K562 (cell line): Measurements from ENCODE around the gene TGFBR3L. TPM values are rescaled to one million over a fixed set of nuclear protein-coding genes. Genes with fewer than 3 reads are reported as not detected.
A peak's percentile ranks its signal among the peaks of the same experiment; 100 is the strongest.
"Not testable (repeated sequence)": the region's sequence is repeated elsewhere in the genome, so short reads cannot be mapped to it uniquely, and the experiment has no call there.

ENCODE experiments used
- ATAC-seq: fragments of 200-7000 bp; cut with Tn5 transposase; 3 replicates; pipeline ENCODE4 v1.9.1; 2020; ENCODE audit warnings: moderate library complexity
- BruUV-seq: library from RNA; stranded (reverse); fragments of 400-500 nt; replicated peaks from 2 replicates; lab custom pipeline; 2021; lab: Mats Ljungman, UMichigan
- CTCF ChIA-PET: fragments of 300-600 bp; formaldehyde crosslinking; extraction: SDS; loops from one replicate; lab custom pipeline; 2021; ENCODE audit warnings: low intra/inter-chr PET ratio; lab: Yijun Ruan, JAX
- POLR2A ChIA-PET: fragments of 300-600, 350-650 bp; sonication (Branson Sonifier 250); formaldehyde crosslinking; extraction: SDS; loops from one replicate; lab custom pipeline; 2021; ENCODE audit warnings: antibody characterized with exemption, inconsistent platforms; lab: Yijun Ruan, JAX
- DNase-seq, 4 experiments: peaks; one replicate each; pipeline versions ENCODE4 v3.0.0 to v3.0.0-alpha.2; 2011 to 2018; ENCODE audit warnings: low spot score in 3 of 4, mixed read lengths in 3 of 4; ENCODE audit errors: extremely low read depth in 1 of 4
- FAIRE-seq: peaks from 2 replicates; lab custom pipeline; 2011; peaks lifted over from hg19 to GRCh38; lab: Jason Lieb, UNC
- H2AFZ ChIP-seq: 2 replicates; pipeline ENCODE4 v1.6.0; 2011; ENCODE audit warnings: low read depth, low read length, control low read depth, inconsistent platforms
- H3K27ac ChIP-seq: fragments of 200-600 bp; 3 replicates; pipeline ENCODE4 v1.8.0; 2011; ENCODE audit warnings: low read depth, mild to moderate bottlenecking, control low read depth, inconsistent platforms, low read length, moderate library complexity, mixed read lengths; ENCODE audit errors: extremely low read depth
- H3K27me3 ChIP-seq, 2 experiments: fragments of 300-600 bp in 1 of 2; 2 replicates in 1 of 2; 3 replicates in 1 of 2; pipeline versions ENCODE4 v1.6.0 to v1.8.0; 2011; ENCODE audit warnings: inconsistent platforms in 2 of 2, low read length in 2 of 2, mild to moderate bottlenecking in 1 of 2, mixed read lengths in 1 of 2, moderate library complexity in 1 of 2; ENCODE audit not compliant: control insufficient read depth in 2 of 2, insufficient read depth in 2 of 2
- H3K36me3 ChIP-seq: fragments of 300-600 bp; 3 replicates; pipeline ENCODE4 v1.8.0; 2011; ENCODE audit warnings: mild to moderate bottlenecking, low read length, inconsistent platforms; ENCODE audit not compliant: control insufficient read depth, insufficient read depth
- H3K4me1 ChIP-seq, 2 experiments: fragments of 200-600 bp in 1 of 2; replicated peaks in 1 of 2; 2 replicates in 1 of 2; 3 replicates in 1 of 2; pipeline versions ENCODE4 v1.5.1 to v1.8.0; 2011; ENCODE audit warnings: inconsistent platforms in 2 of 2, low read length in 2 of 2, mild to moderate bottlenecking in 1 of 2, mixed read lengths in 1 of 2, moderate library complexity in 1 of 2; ENCODE audit not compliant: control insufficient read depth in 2 of 2, insufficient read depth in 2 of 2
- H3K4me2 ChIP-seq: 2 replicates; pipeline ENCODE4 v1.6.1; 2011; ENCODE audit warnings: low read length, control low read depth, inconsistent platforms, mixed read lengths; ENCODE audit not compliant: insufficient read depth
- H3K4me3 ChIP-seq: fragments of 200-600 bp; sonication (generic), shearing (Covaris generic); 2 replicates; pipeline ENCODE4 v1.5.1; 2016; ENCODE audit warnings: control low read depth, inconsistent platforms
- H3K79me2 ChIP-seq: fragments of 200-600 bp; 3 replicates; pipeline ENCODE4 v1.8.0; 2011; ENCODE audit warnings: low read length, inconsistent platforms; ENCODE audit not compliant: control insufficient read depth, insufficient read depth
- H3K9ac ChIP-seq, 2 experiments: 2 replicates each; pipeline versions ENCODE4 v1.6.0 to v1.6.1; 2011; ENCODE audit warnings: low read depth in 2 of 2, low read length in 2 of 2, control low read depth in 1 of 2, inconsistent platforms in 1 of 2, mild to moderate bottlenecking in 1 of 2, mixed read lengths in 1 of 2; ENCODE audit not compliant: insufficient read depth in 1 of 2
- H3K9me1 ChIP-seq: one replicate; pipeline ENCODE4 v1.6.0; 2011; ENCODE audit warnings: inconsistent platforms, mild to moderate bottlenecking, low read length, moderate library complexity; ENCODE audit not compliant: control insufficient read depth, insufficient read depth
- H3K9me3 ChIP-seq: replicated peaks from 2 replicates; pipeline ENCODE4 v1.5.1; 2011; ENCODE audit warnings: low read depth, low read length, inconsistent platforms; ENCODE audit not compliant: control insufficient read depth, insufficient read depth
- H4K20me1 ChIP-seq: replicated peaks from 2 replicates; pipeline ENCODE4 v1.6.1; 2011; ENCODE audit warnings: low read length, inconsistent platforms, mixed read lengths; ENCODE audit not compliant: control insufficient read depth, insufficient read depth
- ARID1B ChIP-seq: fragments of 450-650 bp; IDR thresholded peaks from 2 replicates; pipeline ENCODE4 v1.6.1; 2016; ENCODE audit warnings: antibody characterized with exemption, mild to moderate bottlenecking, inconsistent platforms
- ATF3 ChIP-seq, 2 experiments: fragments of 450-650 bp in 1 of 2; sonication (generic) in 1 of 2; formaldehyde crosslinking in 1 of 2; IDR thresholded peaks in 1 of 2; conservative IDR thresholded peaks in 1 of 2; 2 replicates each; pipeline versions ENCODE4 v1.6.1 to v1.8.1; 2016 to 2023; ENCODE audit warnings: mild to moderate bottlenecking in 2 of 2, moderate library complexity in 2 of 2, inconsistent platforms in 1 of 2, missing genetic modification reagents in 1 of 2
- FOSL1 ChIP-seq: fragments of 200-800 bp; sonication (Bioruptor generic); conservative IDR thresholded peaks from 2 replicates; pipeline ENCODE4 v1.6.1; 2016; ENCODE audit warnings: missing genetic modification characterization, missing compliant biosample characterization
- JUN ChIP-seq, 2 experiments: sonication (generic) in 1 of 2; formaldehyde crosslinking in 1 of 2; IDR thresholded peaks; 2 replicates each; pipeline versions ENCODE4 v1.6.1 to v1.8.0; 2012 to 2022; ENCODE audit warnings: borderline replicate concordance in 2 of 2, mild to moderate bottlenecking in 2 of 2, improper control_type of control experiment in 1 of 2, low read depth in 1 of 2, low read length in 1 of 2, missing genetic modification reagents in 1 of 2
- JUND ChIP-seq, 2 experiments: IDR thresholded peaks; 2 replicates in 1 of 2; 3 replicates in 1 of 2; pipeline ENCODE4 v1.6.1; 2011; ENCODE audit warnings: borderline replicate concordance in 2 of 2, low read depth in 2 of 2, low read length in 2 of 2, improper control_type of control experiment in 1 of 2, missing biosample characterization in 1 of 2, missing genetic modification characterization in 1 of 2, missing genetic modification reagents in 1 of 2
- MLLT1 ChIP-seq, 2 experiments: fragments of 450-650 bp; IDR thresholded peaks; 2 replicates each; pipeline ENCODE4 v1.6.1; 2016
- RBFOX2 ChIP-seq: fragments of 200-400 bp; formaldehyde crosslinking; IDR thresholded peaks from 2 replicates; pipeline ENCODE4 v1.6.1; 2017; ENCODE audit warnings: low read depth, mild to moderate bottlenecking, low read length, moderate library complexity
- SMARCA4 ChIP-seq: fragments of 450-650 bp; IDR thresholded peaks from 2 replicates; pipeline ENCODE4 v1.6.1; 2016
- SMARCE1 ChIP-seq: fragments of 450-650 bp; IDR thresholded peaks from 2 replicates; pipeline ENCODE4 v1.7.1; 2016; ENCODE audit warnings: mild to moderate bottlenecking
- ZNF384 ChIP-seq: IDR thresholded peaks from 2 replicates; pipeline ENCODE4 v1.6.1; 2012; ENCODE audit warnings: low read depth, low read length, improper control_type of control experiment
- WGBS: fragments of 100-300 bp; shearing (Covaris generic); methylation state at CpG from one replicate; pipeline ENCODE4 v1.1.6; 2016; ENCODE audit warnings: low coverage, mixed read lengths; ENCODE audit not compliant: insufficient coverage; ENCODE audit errors: missing lambda C conversion rate; 5-methylcytosine and 5-hydroxymethylcytosine counted together
- in situ Hi-C: fragments of 300-500 bp; cut with MboI; formaldehyde crosslinking; loops from 4 replicates; pipeline ENCODE4 v1.15.0; 2018; ENCODE audit warnings: inconsistent platforms, mixed read lengths
- intact Hi-C: fragments of 100-400 bp; cut with micrococcal nuclease; formaldehyde crosslinking; loops from 2 replicates; pipeline ENCODE4 v1.14.2; 2022
- polyA plus RNA-seq, 8 experiments: library from polyadenylated mRNA; depleted of rRNA in 4 of 8; stranded (reverse) in 5 of 8; unstranded in 3 of 8; fragments of >200 nt; fragmentation: Nextera tagmentation in 2 of 8; fragmentation: Illumina TruSeq in 1 of 8; extraction: Ambion mirVana in 2 of 8; extraction: Trizol in 1 of 8; gene quantifications; 2 replicates each; pipeline versions ENCODE4 v1.2.1 to v1.2.3, GENCODE V29; 2011 to 2014; ENCODE audit warnings: inconsistent platforms in 1 of 8, missing spikeins in 1 of 8
- total RNA-seq, 7 experiments: library from RNA; depleted of rRNA in 6 of 7; stranded (reverse); fragments of >200 nt in 6 of 7; fragmentation: Illumina TruSeq in 2 of 7; extraction: Trizol in 2 of 7; gene quantifications; 2 replicates each; pipeline versions ENCODE4 v1.2.1 to v1.2.3, GENCODE V29; 2011 to 2021; ENCODE audit warnings: low replicate concordance in 1 of 7

The TGFBR3L gene
- total and polyA plus RNA-seq, 9 of the 15 experiments (the other 6 are each of a cell fraction or from before 2014, with no cell fraction given) = not detected

GRCh38 chr19:7893362-7894101 is 21.1 kb upstream of the TGFBR3L start:
- H3K4me3 ChIP-seq; CTCF ChIA-PET; in situ Hi-C loops; ATAC-seq; H3K9me3 ChIP-seq; H3K9me1 ChIP-seq; BruUV-seq; intact Hi-C loops; H3K27me3 ChIP-seq; TF ChIP-seq ATF3 (CRISPR knock-in tag; conservative IDR thresholded peaks at IDR 0.05); JUND (tag; IDR thresholded peaks at IDR 0.05; ENCODE audit: borderline replicate concordance, low read depth, low read length); JUN (CRISPR knock-in tag; IDR thresholded peaks at IDR 0.05; ENCODE audit: borderline replicate concordance): not testable (repeated sequence)
- H3K9ac ChIP-seq = peak overlapping the region in 1 of 2 experiments; percentile 52; a peak in 1 of 4 replicates
- WGBS = 68% methylated on average over 13 of the region's 18 CpGs
- TF ChIP-seq ATF3 (IDR thresholded peaks at IDR 0.05) = peak; percentile 73; the same call in 1 of the 2 replicates
- TF ChIP-seq FOSL1 (tag) = peak; percentile 95
- 0 out of 2 replicates have a peak, but pooled peaks have one; percentile 15 for TF ChIP-seq RBFOX2
- peak; percentile 51; the same call in 1 of the 2 replicates for TF ChIP-seq JUND (IDR thresholded peaks at IDR 0.05; ENCODE audit: borderline replicate concordance, low read depth, low read length)
- 0 out of 2 replicates have a peak, but pooled peaks have one; percentile 55 for TF ChIP-seq JUN (IDR thresholded peaks at IDR 0.05; ENCODE audit: borderline replicate concordance, low read depth, low read length)
- peak; percentile 32; the same call in 1 of the 2 replicates for TF ChIP-seq ARID1B
- TF ChIP-seq SMARCE1 = peak; percentile 54; the same call in 1 of the 2 replicates
- peak in 1 of 2 experiments; percentile 97; a peak in 2 of 4 replicates for TF ChIP-seq MLLT1 (IDR thresholded peaks at IDR 0.05)
- TF ChIP-seq SMARCA4 = peak; percentile 24; the same call in 1 of the 2 replicates
- TF ChIP-seq ZNF384 = peak; percentile 68
- TF ChIP-seq, all 486 proteins: peak for 10; not testable (repeated sequence) for 476
- not testable (repeated sequence) for H3K79me2 ChIP-seq, DNase-seq, H3K27ac ChIP-seq, FAIRE-seq, H3K4me2 ChIP-seq, H4K20me1 ChIP-seq, H2AFZ ChIP-seq, H3K36me3 ChIP-seq
- peaks cover 9 to 25% of the 10 kb centered on the region in 2 experiments for H3K4me1 ChIP-seq
- POLR2A ChIA-PET = interaction anchor here (8.2 kb wide), 1 partner anchor 8 kb away, joined by 72 read pairs; the partner anchor contains the start of gene MAP2K7
